Cerebellar cortex (tissue), 1 donor: ENCODE results near the gene CNTNAP5.

ENCODE experiments used
- DNase-seq: peaks from one replicate; pipeline ENCODE4 v3.0.0-alpha.2; 2015; ENCODE audit warnings: low spot score

Gene CNTNAP5

GRCh38 chr2:124437811-124438210 is 412.7 kb downstream of the CNTNAP5 start:
- no peak for DNase-seq

- no peak for DNase-seq
These were observed 425.4 kb downstream of the CNTNAP5 start for GRCh38 chr2:124450481-124450880.

- no peak for DNase-seq
These were observed 451.2 kb downstream of the CNTNAP5 start for GRCh38 chr2:124476291-124476690.

GRCh38 chr2:124478761-124479160 is 453.7 kb downstream of the CNTNAP5 start:
- no peak for DNase-seq

- DNase-seq, result no peak
These were observed 455.9 kb downstream of the CNTNAP5 start for GRCh38 chr2:124480958-124481357.

- no peak for DNase-seq
These were observed 457.0 kb downstream of the CNTNAP5 start for GRCh38 chr2:124482044-124482443.

GRCh38 chr2:124482551-124482950 is 457.5 kb downstream of the CNTNAP5 start:
- DNase-seq, result no peak

- no peak for DNase-seq
These were observed 460.6 kb downstream of the CNTNAP5 start for GRCh38 chr2:124485659-124486058.

- no peak for DNase-seq
These were observed 464.6 kb downstream of the CNTNAP5 start for GRCh38 chr2:124489686-124490085.

- DNase-seq, result no peak
These were observed 476.6 kb downstream of the CNTNAP5 start for GRCh38 chr2:124501575-124502152.

- DNase-seq, result no peak
These were observed 489.1 kb downstream of the CNTNAP5 start for GRCh38 chr2:124514236-124514635.

- no peak for DNase-seq
These were observed 495.9 kb downstream of the CNTNAP5 start for GRCh38 chr2:124520953-124521352.

- DNase-seq, result no peak
These were observed 498.0 kb downstream of the CNTNAP5 start for GRCh38 chr2:124523096-124523495.

GRCh38 chr2:124524155-124524915 is 499.2 kb downstream of the CNTNAP5 start:
- DNase-seq, result peak; percentile 5

GRCh38 chr2:124526221-124526620 is 501.1 kb downstream of the CNTNAP5 start:
- no peak for DNase-seq

- no peak for DNase-seq
These were observed 505.1 kb downstream of the CNTNAP5 start for GRCh38 chr2:124530203-124530602.

- no peak for DNase-seq
These were observed 508.3 kb downstream of the CNTNAP5 start for GRCh38 chr2:124533226-124533954.

- DNase-seq, result no peak
These were observed 508.9 kb downstream of the CNTNAP5 start for GRCh38 chr2:124534028-124534427.

GRCh38 chr2:124535816-124536215 is 510.7 kb downstream of the CNTNAP5 start:
- DNase-seq, result no peak

GRCh38 chr2:124536591-124536990 is 511.5 kb downstream of the CNTNAP5 start:
- no peak for DNase-seq

GRCh38 chr2:124538549-124538948 is 513.5 kb downstream of the CNTNAP5 start:
- DNase-seq, result no peak

- DNase-seq, result no peak
These were observed 515.7 kb downstream of the CNTNAP5 start for GRCh38 chr2:124540805-124541204.
